ENCODE measurements around the gene SMC1B.
"Not testable (repeated sequence)": the region's sequence is repeated elsewhere in the genome, so short reads cannot be mapped to it uniquely, and the experiment has no call there.

SMC1B gene, protein sequence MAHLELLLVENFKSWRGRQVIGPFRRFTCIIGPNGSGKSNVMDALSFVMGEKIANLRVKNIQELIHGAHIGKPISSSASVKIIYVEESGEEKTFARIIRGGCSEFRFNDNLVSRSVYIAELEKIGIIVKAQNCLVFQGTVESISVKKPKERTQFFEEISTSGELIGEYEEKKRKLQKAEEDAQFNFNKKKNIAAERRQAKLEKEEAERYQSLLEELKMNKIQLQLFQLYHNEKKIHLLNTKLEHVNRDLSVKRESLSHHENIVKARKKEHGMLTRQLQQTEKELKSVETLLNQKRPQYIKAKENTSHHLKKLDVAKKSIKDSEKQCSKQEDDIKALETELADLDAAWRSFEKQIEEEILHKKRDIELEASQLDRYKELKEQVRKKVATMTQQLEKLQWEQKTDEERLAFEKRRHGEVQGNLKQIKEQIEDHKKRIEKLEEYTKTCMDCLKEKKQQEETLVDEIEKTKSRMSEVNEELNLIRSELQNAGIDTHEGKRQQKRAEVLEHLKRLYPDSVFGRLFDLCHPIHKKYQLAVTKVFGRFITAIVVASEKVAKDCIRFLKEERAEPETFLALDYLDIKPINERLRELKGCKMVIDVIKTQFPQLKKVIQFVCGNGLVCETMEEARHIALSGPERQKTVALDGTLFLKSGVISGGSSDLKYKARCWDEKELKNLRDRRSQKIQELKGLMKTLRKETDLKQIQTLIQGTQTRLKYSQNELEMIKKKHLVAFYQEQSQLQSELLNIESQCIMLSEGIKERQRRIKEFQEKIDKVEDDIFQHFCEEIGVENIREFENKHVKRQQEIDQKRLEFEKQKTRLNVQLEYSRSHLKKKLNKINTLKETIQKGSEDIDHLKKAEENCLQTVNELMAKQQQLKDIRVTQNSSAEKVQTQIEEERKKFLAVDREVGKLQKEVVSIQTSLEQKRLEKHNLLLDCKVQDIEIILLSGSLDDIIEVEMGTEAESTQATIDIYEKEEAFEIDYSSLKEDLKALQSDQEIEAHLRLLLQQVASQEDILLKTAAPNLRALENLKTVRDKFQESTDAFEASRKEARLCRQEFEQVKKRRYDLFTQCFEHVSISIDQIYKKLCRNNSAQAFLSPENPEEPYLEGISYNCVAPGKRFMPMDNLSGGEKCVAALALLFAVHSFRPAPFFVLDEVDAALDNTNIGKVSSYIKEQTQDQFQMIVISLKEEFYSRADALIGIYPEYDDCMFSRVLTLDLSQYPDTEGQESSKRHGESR

GRCh38 chr22:45413368-45414211 is at the start of gene SMC1B, which contains the start of gene RIBC2:
SMC1B (minus strand) TSS chr22:45413599; CDS start chr22:45413567, 32 bp downstream.
RIBC2 (plus strand) TSS chr22:45413693; CDS start chr22:45413887, 194 bp downstream.
- peak; percentile 84 for DNase-seq

- no peak for DNase-seq
Observed at GRCh38 chr22:45462034-45462655, 48.7 kb upstream of the SMC1B start.

DNA sequence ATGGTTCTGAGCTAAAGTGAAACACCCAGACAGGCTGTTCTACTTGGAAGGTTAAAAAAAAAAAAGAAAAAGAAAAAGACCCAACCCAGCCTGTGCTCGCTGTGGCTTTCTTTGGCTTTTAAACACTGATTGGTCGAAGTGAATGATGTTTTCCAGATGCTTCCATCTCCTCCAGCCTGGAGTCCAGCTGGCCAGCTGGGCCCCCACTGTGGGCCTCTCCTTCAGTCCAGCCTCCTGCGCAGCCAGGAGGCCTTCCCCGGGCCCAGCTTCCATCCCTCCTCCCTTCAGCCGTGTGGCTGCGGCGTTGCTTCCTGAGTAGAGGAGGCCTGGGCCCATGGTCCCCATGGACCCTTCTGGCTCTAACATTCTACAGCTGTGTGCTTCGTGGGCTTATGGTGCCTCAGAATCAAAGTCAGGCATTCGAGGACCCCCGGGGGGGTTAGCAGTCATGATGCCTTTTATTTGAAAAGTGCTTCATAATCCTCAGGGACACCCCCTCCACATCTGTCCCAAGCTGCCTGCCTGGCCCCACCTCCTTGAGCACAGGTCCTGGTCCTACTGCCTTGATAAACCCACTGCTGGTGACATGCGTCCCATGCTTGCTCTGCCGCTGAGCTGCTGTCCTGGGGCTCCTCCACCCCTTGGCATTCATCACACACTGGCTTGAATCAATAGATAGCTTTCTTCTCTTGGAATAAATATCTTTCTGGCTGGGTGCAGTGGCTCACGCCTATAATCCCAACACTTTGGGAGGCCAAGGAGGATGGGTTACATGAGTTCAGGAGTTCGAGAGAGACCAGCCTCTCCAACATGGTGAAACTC is 47.1 kb upstream of the SMC1B start:
- DNase-seq = no peak

GRCh38 chr22:45459235-45459634 is 45.8 kb upstream of the SMC1B start:
- DNase-seq = no peak

- DNase-seq = no peak
Observed at GRCh38 chr22:45458532-45458931, 45.1 kb upstream of the SMC1B start.

GRCh38 chr22:45456811-45457210 is 43.4 kb upstream of the SMC1B start:
- DNase-seq = no peak

DNA sequence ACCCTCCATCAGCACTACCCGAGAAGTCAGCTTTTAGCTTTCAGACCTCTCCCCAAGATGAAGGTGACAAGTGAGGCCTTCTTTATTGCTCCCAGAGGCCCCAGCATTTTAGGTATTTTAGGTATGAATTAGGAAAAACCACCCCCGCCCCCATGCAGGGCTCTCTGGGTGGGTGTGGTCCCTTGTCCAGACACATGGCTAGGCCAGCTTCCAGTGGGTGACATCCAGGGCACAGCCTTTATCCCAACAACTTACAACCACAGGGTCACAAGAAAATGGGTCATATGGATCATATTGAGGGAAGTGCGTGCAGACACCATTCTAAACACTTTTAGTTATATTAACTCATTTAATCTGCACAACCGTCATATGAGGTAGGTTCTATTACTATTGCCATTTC is 42.2 kb upstream of the SMC1B start:
- no peak for DNase-seq

GRCh38 chr22:45455212-45455611 is 41.8 kb upstream of the SMC1B start:
- DNase-seq = no peak

DNA sequence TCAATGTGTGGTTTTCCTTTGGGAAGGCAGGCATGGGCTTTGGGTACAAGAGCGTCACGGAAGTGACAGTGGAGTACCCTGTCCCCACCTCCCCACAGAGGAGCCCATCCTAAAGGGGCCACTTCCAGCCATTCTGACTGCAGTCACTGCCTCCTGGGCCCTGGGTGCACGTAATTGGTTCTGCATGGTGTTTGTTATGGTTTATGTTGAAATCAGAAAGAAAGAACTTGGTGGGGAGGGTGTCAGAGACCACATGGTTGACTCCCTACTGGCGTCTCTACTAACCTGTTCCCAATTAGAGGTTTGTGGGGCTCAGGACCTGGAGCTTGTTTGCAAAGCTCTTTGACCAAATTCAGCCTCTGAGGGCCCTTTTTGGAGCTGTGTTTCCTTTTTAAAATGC is 40.9 kb upstream of the SMC1B start:
- no peak for DNase-seq

- DNase-seq = no peak
Observed at GRCh38 chr22:45453764-45454163, 40.4 kb upstream of the SMC1B start.

GRCh38 chr22:45452565-45453379 is 39.4 kb upstream of the SMC1B start:
- no peak for DNase-seq

- no peak for DNase-seq
Observed at GRCh38 chr22:45451972-45452371, 38.6 kb upstream of the SMC1B start.

DNA sequence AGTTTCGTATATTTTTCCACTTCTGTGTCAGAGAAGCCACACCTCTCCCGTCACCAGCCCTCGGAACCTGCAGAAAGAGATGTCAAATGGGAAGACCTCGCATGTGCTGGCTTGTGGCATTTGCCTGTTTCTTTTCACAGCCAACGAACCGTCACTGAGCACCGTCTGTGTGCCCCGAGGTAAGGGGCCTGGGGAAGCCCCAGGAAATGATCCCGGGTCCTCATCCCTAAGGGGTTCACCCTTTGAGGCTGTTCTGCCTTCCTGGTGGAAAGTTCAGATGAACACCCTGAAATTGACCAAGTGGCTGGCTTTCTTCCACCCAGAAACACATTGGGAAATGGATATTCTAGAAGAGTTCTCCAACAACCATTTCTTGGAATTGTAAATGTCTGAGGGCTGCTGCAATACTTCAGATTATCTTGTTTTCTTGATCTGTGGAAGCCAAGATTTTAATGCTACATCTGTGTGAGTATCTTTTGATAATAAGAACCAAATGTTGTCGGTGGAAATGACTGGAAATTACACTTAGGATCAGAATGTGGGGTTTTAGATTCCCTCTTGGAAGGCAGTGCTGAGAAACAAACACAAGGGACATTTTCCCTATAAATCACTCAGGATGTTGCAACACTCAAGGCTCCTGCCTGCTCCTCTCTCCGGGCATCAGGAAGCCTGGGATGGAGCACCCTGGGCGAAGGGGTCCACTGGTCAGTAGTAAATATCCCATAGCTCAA is 37.7 kb upstream of the SMC1B start:
- no peak for DNase-seq

GRCh38 chr22:45450101-45450785 is 36.8 kb upstream of the SMC1B start:
- DNase-seq = no peak

- not testable (repeated sequence) for DNase-seq
Observed at GRCh38 chr22:45449442-45449841, 36.0 kb upstream of the SMC1B start.

GRCh38 chr22:45448431-45448830 is 35.0 kb upstream of the SMC1B start:
- no peak for DNase-seq

DNA sequence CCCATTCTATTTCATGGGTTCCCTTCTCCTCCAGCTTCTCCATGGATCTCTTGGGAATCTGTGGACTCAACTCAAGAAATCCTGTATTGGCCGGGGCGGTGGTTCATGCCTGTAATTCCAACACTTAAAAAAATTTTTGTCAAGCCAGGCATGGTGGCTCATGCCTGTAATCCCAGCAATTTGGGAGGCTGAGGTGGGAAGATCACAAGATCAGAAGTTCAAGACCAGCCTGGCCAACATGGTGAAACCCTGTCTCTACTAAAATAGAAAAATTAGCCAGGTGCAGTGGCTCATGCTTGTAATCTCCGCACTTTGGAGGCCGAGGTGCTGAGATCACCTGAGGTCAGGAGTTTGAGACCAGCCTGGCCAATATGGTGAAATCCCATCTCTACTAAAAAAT is 34.2 kb upstream of the SMC1B start:
- DNase-seq = not testable (repeated sequence)

DNA sequence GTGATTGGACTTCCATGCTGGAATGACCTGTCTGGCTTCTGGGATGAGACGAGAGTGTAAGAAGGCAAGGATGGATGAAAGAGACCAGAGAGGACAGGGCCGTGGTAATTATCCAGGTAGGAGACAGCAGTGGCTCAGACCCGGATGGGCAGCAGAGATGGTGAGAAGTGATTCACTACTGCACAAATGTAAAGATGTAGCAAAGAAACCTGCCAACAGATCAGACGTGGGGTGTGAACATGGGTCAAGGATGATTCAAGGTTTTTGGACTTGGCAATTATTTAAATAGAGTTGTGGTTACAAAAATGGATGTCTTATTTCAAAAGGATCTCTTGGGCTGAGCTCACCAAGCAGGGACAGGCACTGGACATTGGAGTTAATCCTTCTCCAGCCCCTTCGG is 32.8 kb upstream of the SMC1B start:
- DNase-seq = no peak
